Astrocyte (in vitro differentiated cells and primary cell): ENCODE results near the gene USP34. TPM values are rescaled to one million over a fixed set of nuclear protein-coding genes. Genes with fewer than 3 reads are reported as not detected.

Source experiments
- DNase-seq: peaks from one replicate; pipeline ENCODE4 v3.0.0-alpha.2; 2010; ENCODE audit warnings: low read depth
- FAIRE-seq: peaks from 2 replicates; lab custom pipeline; 2011; peaks lifted over from hg19 to GRCh38; lab: Jason Lieb, UNC
- H2AFZ ChIP-seq: 2 replicates; pipeline ENCODE4 v1.6.0; 2012; ENCODE audit warnings: low read depth, low read length, inconsistent platforms
- H3K27ac ChIP-seq: 2 replicates; pipeline ENCODE4 v1.5.1; 2011; ENCODE audit warnings: low read depth, low read length, inconsistent platforms
- H3K27me3 ChIP-seq: 2 replicates; pipeline ENCODE4 v1.6.0; 2011; ENCODE audit warnings: low read length, inconsistent platforms; ENCODE audit not compliant: insufficient read depth
- H3K36me3 ChIP-seq: 2 replicates; pipeline ENCODE4 v1.5.1; 2011; ENCODE audit warnings: low read length, inconsistent platforms; ENCODE audit not compliant: insufficient read depth
- H3K4me1 ChIP-seq: 2 replicates; pipeline ENCODE4 v1.5.1; 2011; ENCODE audit warnings: low read length, inconsistent platforms; ENCODE audit not compliant: insufficient read depth
- H3K4me2 ChIP-seq: 2 replicates; pipeline ENCODE4 v1.6.0; 2012; ENCODE audit warnings: low read length, inconsistent platforms
- H3K4me3 ChIP-seq: 2 replicates; pipeline ENCODE4 v1.5.1; 2011; ENCODE audit warnings: low read depth, mild to moderate bottlenecking, low read length, inconsistent platforms; ENCODE audit not compliant: insufficient read depth
- H3K79me2 ChIP-seq: 2 replicates; pipeline ENCODE4 v1.6.0; 2012; ENCODE audit warnings: mild to moderate bottlenecking, low read length, inconsistent platforms; ENCODE audit not compliant: insufficient read depth
- H3K9ac ChIP-seq: 2 replicates; pipeline ENCODE4 v1.6.0; 2012; ENCODE audit warnings: mild to moderate bottlenecking, low read length, inconsistent platforms
- H3K9me3 ChIP-seq: 2 replicates; pipeline ENCODE4 v1.5.1; 2012; ENCODE audit warnings: low read depth, mild to moderate bottlenecking, low read length, inconsistent platforms; ENCODE audit not compliant: insufficient read depth
- H4K20me1 ChIP-seq: 2 replicates; pipeline ENCODE4 v1.6.0; 2012; ENCODE audit warnings: low read length, inconsistent platforms; ENCODE audit not compliant: insufficient read depth
- H3K27ac Mint-ChIP-seq: one replicate; pipeline ENCODE4 v1.8.0; 2021; ENCODE audit warnings: mild to moderate bottlenecking, mixed read lengths; ENCODE audit not compliant: unreplicated experiment
- H3K27me3 Mint-ChIP-seq: one replicate; pipeline ENCODE4 v1.8.0; 2021; ENCODE audit warnings: low read depth, mixed read lengths; ENCODE audit not compliant: unreplicated experiment
- H3K36me3 Mint-ChIP-seq: one replicate; pipeline ENCODE4 v1.8.0; 2021; ENCODE audit warnings: low read depth, mixed read lengths; ENCODE audit not compliant: unreplicated experiment
- H3K4me1 Mint-ChIP-seq: one replicate; pipeline ENCODE4 v1.8.0; 2021; ENCODE audit warnings: low read depth, mixed read lengths; ENCODE audit not compliant: unreplicated experiment
- H3K4me3 Mint-ChIP-seq: one replicate; pipeline ENCODE4 v1.8.0; 2021; ENCODE audit warnings: mild to moderate bottlenecking, moderate library complexity, mixed read lengths; ENCODE audit not compliant: unreplicated experiment
- H3K9me3 Mint-ChIP-seq: one replicate; pipeline ENCODE4 v1.8.0; 2021; ENCODE audit warnings: mild to moderate bottlenecking, mixed read lengths; ENCODE audit not compliant: unreplicated experiment
- EZH2 ChIP-seq: IDR thresholded peaks from 2 replicates; pipeline ENCODE4 v1.6.1; 2012; ENCODE audit warnings: mild to moderate bottlenecking, low read length, inconsistent platforms; ENCODE audit not compliant: insufficient read depth
- total RNA-seq: library from RNA; stranded (reverse); gene quantifications from 2 replicates; pipeline ENCODE4 v1.2.1, GENCODE V29; 2021
- TF ChIP-seq, protein P1 (sequence below): IDR thresholded peaks from 2 replicates; pipeline ENCODE4 v1.5.1; 2011; ENCODE audit warnings: low read depth, mild to moderate bottlenecking, inconsistent platforms, low read length, moderate library complexity; ENCODE audit not compliant: insufficient read depth

Gene USP34
- total RNA-seq, 1 donor from 2014 or later = 99.9 TPM

DNA sequence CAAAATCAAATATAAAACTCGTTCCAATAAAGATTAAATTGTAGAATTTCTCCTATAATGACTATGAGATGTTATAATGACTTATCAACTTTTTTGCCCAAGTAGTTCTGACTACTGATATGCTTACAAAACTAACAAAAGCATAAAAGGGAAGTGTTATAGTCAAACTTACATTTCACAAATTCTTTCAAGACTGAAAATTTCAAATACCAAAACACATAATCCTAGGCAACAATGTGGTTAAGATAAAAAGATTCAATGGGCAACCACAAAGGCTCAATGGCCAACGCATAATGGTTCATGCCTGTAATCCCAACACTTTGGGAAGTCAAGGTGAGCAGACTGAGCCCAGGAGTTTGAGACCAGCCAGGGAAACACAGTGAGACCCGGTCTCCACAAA, 135.7 kb downstream of the USP34 start:
- Histone ChIP-seq H3K4me3 (no peak overlapping the region), H3K36me3 (peaks cover 17% of the 10 kb centered on the region), H3K4me1 (no peaks in the 10 kb centered on the region), H3K9ac (no peak overlapping the region), H3K27ac (no peak overlapping the region), H4K20me1 (no peaks in the 10 kb centered on the region), H3K9me3 (no peaks in the 10 kb centered on the region), H3K79me2 (no peaks in the 10 kb centered on the region), H2AFZ (no peak overlapping the region), H3K4me2 (no peak overlapping the region), H3K27me3 (no peaks in the 10 kb centered on the region)
- H3K9me3 Mint-ChIP-seq = no peaks in the 10 kb centered on the region
- TF ChIP-seq, protein P1, sequence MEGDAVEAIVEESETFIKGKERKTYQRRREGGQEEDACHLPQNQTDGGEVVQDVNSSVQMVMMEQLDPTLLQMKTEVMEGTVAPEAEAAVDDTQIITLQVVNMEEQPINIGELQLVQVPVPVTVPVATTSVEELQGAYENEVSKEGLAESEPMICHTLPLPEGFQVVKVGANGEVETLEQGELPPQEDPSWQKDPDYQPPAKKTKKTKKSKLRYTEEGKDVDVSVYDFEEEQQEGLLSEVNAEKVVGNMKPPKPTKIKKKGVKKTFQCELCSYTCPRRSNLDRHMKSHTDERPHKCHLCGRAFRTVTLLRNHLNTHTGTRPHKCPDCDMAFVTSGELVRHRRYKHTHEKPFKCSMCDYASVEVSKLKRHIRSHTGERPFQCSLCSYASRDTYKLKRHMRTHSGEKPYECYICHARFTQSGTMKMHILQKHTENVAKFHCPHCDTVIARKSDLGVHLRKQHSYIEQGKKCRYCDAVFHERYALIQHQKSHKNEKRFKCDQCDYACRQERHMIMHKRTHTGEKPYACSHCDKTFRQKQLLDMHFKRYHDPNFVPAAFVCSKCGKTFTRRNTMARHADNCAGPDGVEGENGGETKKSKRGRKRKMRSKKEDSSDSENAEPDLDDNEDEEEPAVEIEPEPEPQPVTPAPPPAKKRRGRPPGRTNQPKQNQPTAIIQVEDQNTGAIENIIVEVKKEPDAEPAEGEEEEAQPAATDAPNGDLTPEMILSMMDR = no peak
- TF ChIP-seq EZH2 = no peak
- H3K4me1 Mint-ChIP-seq = peaks cover under 1% of the 10 kb centered on the region
- no peak for FAIRE-seq
- H3K36me3 Mint-ChIP-seq = peaks cover 9% of the 10 kb centered on the region
- H3K4me3 Mint-ChIP-seq = no peak overlapping the region
- peak; percentile 39 for DNase-seq
- no peaks in the 10 kb centered on the region for H3K27me3 Mint-ChIP-seq
- no peak overlapping the region for H3K27ac Mint-ChIP-seq

DNA sequence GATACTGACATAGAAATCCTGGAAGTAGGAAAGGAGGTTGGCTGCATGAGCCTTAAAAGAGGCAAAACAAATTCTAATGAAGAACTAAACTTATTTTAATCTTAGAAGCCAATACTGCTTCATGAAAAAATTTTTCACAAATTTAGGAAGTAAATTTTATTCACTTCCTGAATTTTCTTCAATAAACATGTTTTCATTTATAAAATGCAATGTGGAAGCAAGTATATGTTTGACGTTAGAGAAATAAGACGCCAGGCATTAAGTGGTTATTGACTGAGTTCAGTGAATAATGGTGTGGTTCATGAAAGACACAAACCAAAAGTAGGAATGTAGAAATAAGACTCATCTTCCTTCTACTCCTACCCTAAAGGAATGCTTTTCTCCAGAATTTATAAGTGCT, 136.4 kb downstream of the USP34 start:
- H3K36me3 ChIP-seq = peaks cover 23% of the 10 kb centered on the region
- Mint-ChIP-seq H3K36me3 (peaks cover 9% of the 10 kb centered on the region), H3K9me3 (no peaks in the 10 kb centered on the region), H3K27me3 (no peaks in the 10 kb centered on the region), H3K27ac (no peak overlapping the region), H3K4me1 (no peaks in the 10 kb centered on the region), H3K4me3 (no peak overlapping the region)
- H3K4me2 ChIP-seq = no peak overlapping the region
- H3K79me2 ChIP-seq = no peaks in the 10 kb centered on the region
- H3K9me3 ChIP-seq = no peaks in the 10 kb centered on the region
- FAIRE-seq = no peak
- DNase-seq = no peak
- H2AFZ ChIP-seq = no peak overlapping the region
- no peaks in the 10 kb centered on the region for H3K27me3 ChIP-seq
- no peak overlapping the region for H3K4me3 ChIP-seq
- H3K9ac ChIP-seq = no peak overlapping the region
- no peaks in the 10 kb centered on the region for H3K4me1 ChIP-seq
- no peak for TF ChIP-seq EZH2
- TF ChIP-seq, protein P1 = no peak
- no peaks in the 10 kb centered on the region for H4K20me1 ChIP-seq
- no peak overlapping the region for H3K27ac ChIP-seq

DNA sequence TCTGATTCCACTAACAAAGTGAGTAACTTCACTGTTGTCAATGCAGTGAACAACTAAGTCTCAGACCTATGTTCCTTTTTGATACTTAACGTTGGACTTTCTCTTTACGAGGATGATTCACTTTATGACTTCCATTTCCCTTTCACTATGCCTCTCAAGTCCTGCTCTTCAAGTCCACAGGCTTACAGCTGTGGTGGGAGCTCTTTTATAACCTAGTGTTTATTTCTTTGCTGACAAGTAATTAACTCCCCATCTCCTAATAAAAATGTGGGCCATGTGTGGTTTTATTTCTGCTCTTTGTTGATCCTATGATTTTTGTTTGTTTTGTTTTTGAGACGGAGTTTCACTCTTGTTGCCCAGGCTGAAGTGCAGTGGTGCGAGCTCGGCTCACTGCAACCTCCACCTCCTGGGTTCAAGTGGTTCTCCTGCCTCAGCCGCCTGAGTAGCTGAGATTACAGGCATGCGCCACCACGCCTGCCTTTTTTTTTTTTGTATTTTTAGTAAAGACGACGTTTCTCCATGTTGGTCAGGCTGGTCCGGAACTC, 142.1 kb downstream of the USP34 start:
- H3K27ac ChIP-seq = no peak overlapping the region
- H3K9ac ChIP-seq = no peak overlapping the region
- Mint-ChIP-seq H3K4me3 (no peak overlapping the region), H3K27ac (peak overlapping the region; percentile 18), H3K27me3 (no peaks in the 10 kb centered on the region), H3K9me3 (no peaks in the 10 kb centered on the region), H3K4me1 (no peaks in the 10 kb centered on the region), H3K36me3 (peaks cover 9% of the 10 kb centered on the region)
- H3K9me3 ChIP-seq = no peaks in the 10 kb centered on the region
- no peaks in the 10 kb centered on the region for H4K20me1 ChIP-seq
- H3K4me3 ChIP-seq = no peak overlapping the region
- DNase-seq (peak; percentile 4), FAIRE-seq (peak; percentile 29)
- H2AFZ ChIP-seq = no peak overlapping the region
- no peaks in the 10 kb centered on the region for H3K79me2 ChIP-seq
- no peaks in the 10 kb centered on the region for H3K4me1 ChIP-seq
- H3K36me3 ChIP-seq = peaks cover 18% of the 10 kb centered on the region
- H3K27me3 ChIP-seq = no peaks in the 10 kb centered on the region
- no peak overlapping the region for H3K4me2 ChIP-seq
- TF ChIP-seq, protein P1 = no peak
- TF ChIP-seq EZH2 = no peak
